Measurements from ENCODE around the gene IZUMO1.
"Not testable (repeated sequence)": the region's sequence is repeated elsewhere in the genome, so short reads cannot be mapped to it uniquely, and the experiment has no call there.

IZUMO1 gene

DNA sequence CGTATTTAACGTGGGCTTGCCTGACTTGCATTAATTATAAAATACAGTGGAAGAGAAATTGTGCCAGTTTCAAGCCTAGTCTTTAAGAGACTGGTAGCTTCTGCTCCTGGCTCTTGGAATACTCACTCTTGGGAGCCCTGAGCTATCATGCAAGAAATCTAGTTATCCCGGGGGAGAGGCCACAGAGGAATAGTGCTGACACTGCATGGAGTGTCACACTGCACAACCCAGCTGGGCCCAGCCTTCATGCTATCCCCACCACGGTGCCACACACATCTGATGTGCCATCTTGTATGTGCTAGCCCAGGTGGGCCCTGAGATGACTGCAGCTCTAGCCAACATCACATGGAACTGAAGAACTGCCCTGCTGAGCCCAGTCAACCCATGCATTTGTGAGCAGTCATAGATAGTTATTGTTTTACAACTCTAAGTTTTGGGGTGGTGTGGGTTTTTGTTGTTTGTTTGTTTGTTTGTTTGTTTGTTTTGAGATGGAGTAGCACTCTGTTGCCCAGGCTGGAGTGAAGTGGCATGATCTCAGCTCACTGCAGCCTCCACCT lies 35.5 kb downstream of the IZUMO1 start:
- DNase-seq, result no peak

DNA sequence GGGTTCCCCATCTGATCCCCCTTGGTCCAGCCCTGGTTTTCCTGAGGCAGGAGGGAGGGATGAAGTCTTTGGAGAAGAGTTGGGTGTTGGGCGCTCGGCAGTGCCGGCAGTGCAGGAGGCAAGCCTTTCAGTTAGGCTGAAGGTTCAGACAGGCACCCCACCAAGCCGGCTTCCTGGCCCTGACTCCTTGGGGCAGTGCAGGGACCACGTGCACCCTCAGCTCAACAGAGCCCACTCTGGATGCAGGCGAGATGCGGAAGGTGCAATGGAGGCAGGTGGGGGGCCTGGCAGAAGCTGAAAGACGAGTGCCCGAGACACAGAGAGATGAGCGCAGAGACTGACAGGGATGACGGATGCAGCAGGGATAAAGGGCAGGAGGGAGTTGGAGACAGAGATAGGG lies 38.2 kb downstream of the IZUMO1 start:
- DNase-seq, result no peak

DNA sequence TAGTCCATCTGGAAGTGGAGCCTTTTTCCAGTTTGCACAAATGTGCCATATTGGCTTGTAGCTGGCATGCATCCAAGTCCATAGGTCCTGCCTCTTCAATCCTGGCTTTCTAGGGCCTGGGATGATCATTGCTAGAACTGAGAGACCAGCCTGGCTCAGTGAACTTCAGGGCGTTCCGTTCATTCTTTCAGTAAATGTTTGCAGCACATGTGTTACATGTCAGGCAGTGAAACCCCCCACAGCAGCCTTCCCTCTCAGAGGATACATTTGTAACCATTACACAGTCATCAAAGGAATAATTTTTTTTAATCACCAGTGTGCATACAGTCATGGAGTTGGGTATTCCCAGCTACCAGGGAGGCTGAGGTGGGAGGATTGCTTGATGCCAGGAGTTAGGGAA lies 41.3 kb downstream of the IZUMO1 start:
- no peak for DNase-seq

GRCh38 chr19:48703316-48703715 lies 43.4 kb downstream of the IZUMO1 start:
- DNase-seq, result no peak

GRCh38 chr19:48702701-48703100 lies 44.0 kb downstream of the IZUMO1 start:
- DNase-seq, result no peak

- no peak for DNase-seq
These were observed 48.7 kb downstream of the IZUMO1 start for GRCh38 chr19:48698046-48698445.

GRCh38 chr19:48696353-48697010 lies 50.2 kb downstream of the IZUMO1 start:
- no peak for DNase-seq

GRCh38 chr19:48695743-48696352 lies 50.9 kb downstream of the IZUMO1 start, which contains the start of gene FUT2:
Gene FUT2 (plus strand): TSS chr19:48695971. CDS start chr19:48702957, 6,986 bp downstream.
- no peak for DNase-seq

GRCh38 chr19:48693629-48694028 lies 53.1 kb downstream of the IZUMO1 start:
- DNase-seq, result not testable (repeated sequence)

Measured in activated naive CD4-positive, alpha-beta T cell treated with anti-CD3 and anti-CD28 coated beads, Interleukin-2, amount 50 U/mL, for 16 hours (primary cell).